ENCODE measurements around the gene ZMIZ1.

Gene ZMIZ1

GRCh38 chr10:79066411-79067240 is 2.1 kb upstream of the ZMIZ1 start:
- no peak for DNase-seq

GRCh38 chr10:79067241-79068202 is 1.2 kb upstream of the ZMIZ1 start:
- DNase-seq = peak; percentile 78

- no peak for DNase-seq
Measured at GRCh38 chr10:79068203-79068561, 584 bp upstream of the ZMIZ1 start.

- DNase-seq = peak; percentile 7
Measured at GRCh38 chr10:79069325-79070080, 737 bp downstream of the ZMIZ1 start.

GRCh38 chr10:79070081-79070605 is 1.4 kb downstream of the ZMIZ1 start:
- no peak for DNase-seq

GRCh38 chr10:79070606-79071395 is 2.0 kb downstream of the ZMIZ1 start:
- DNase-seq = peak; percentile 56

- DNase-seq = peak; percentile 56
Measured at GRCh38 chr10:79071396-79071923, 2.7 kb downstream of the ZMIZ1 start.

- no peak for DNase-seq
Measured at GRCh38 chr10:79072041-79072441, 3.3 kb downstream of the ZMIZ1 start.

GRCh38 chr10:79072994-79073645 is 4.4 kb downstream of the ZMIZ1 start:
- DNase-seq = no peak

- no peak for DNase-seq
Measured at GRCh38 chr10:79073784-79074432, 5.1 kb downstream of the ZMIZ1 start.

GRCh38 chr10:79074732-79075131 is 6.0 kb downstream of the ZMIZ1 start:
- DNase-seq = no peak

GRCh38 chr10:79075418-79075817 is 6.7 kb downstream of the ZMIZ1 start:
- DNase-seq = no peak

GRCh38 chr10:79077488-79078173 is 8.9 kb downstream of the ZMIZ1 start:
- DNase-seq = no peak

GRCh38 chr10:79078367-79079053 is 9.7 kb downstream of the ZMIZ1 start:
- DNase-seq = no peak

GRCh38 chr10:79079054-79079397 is 10.3 kb downstream of the ZMIZ1 start:
- no peak for DNase-seq

- DNase-seq = peak; percentile 21
Measured at GRCh38 chr10:79079490-79080355, 11.0 kb downstream of the ZMIZ1 start.

- DNase-seq = peak; percentile 19
Measured at GRCh38 chr10:79081353-79082034, 12.7 kb downstream of the ZMIZ1 start.

- DNase-seq = no peak
Measured at GRCh38 chr10:79082035-79082373, 13.2 kb downstream of the ZMIZ1 start.

Data from amniotic stem cell (primary cell).